WTC11 (cell line): Measurements from ENCODE around the gene KIAA1755.

Source experiments
- ARID4B ChIP-seq: sonication (generic); formaldehyde crosslinking; IDR thresholded peaks from 2 replicates; pipeline ENCODE4 v1.8.0; 2023; ENCODE audit warnings: missing genetic modification reagents, mild to moderate bottlenecking, borderline replicate concordance
- ATF3 ChIP-seq: sonication (generic); formaldehyde crosslinking; conservative IDR thresholded peaks from 2 replicates; pipeline ENCODE4 v1.8.1; 2022; ENCODE audit warnings: mild to moderate bottlenecking, missing genetic modification reagents
- E2F5 ChIP-seq: sonication (generic); formaldehyde crosslinking; IDR thresholded peaks from 2 replicates; pipeline ENCODE4 v1.8.1; 2022; ENCODE audit warnings: mild to moderate bottlenecking, moderate library complexity, missing genetic modification reagents
- FOXJ3 ChIP-seq: sonication (generic); formaldehyde crosslinking; IDR thresholded peaks from 2 replicates; pipeline ENCODE4 v1.9.0; 2021; ENCODE audit warnings: missing genetic modification reagents, mild to moderate bottlenecking, borderline replicate concordance
- KAT7 ChIP-seq: sonication (generic); formaldehyde crosslinking; IDR thresholded peaks from 2 replicates; pipeline ENCODE4 v1.8.1; 2023; ENCODE audit warnings: missing genetic modification reagents, mild to moderate bottlenecking, borderline replicate concordance
- NR2C2 ChIP-seq: sonication (generic); formaldehyde crosslinking; IDR thresholded peaks from 2 replicates; pipeline ENCODE4 v1.8.0; 2022; ENCODE audit warnings: mild to moderate bottlenecking, missing genetic modification reagents
- ZNF281 ChIP-seq: sonication (generic); formaldehyde crosslinking; IDR thresholded peaks from 2 replicates; pipeline ENCODE4 v1.8.0; 2023; ENCODE audit warnings: mild to moderate bottlenecking, missing genetic modification reagents
- ZNF671 ChIP-seq: fragments of 250-450 bp; sonication (Bioruptor Pico); IDR thresholded peaks from 2 replicates; pipeline ENCODE4 v1.8.0; 2021; ENCODE audit warnings: mild to moderate bottlenecking
- ZSCAN18 ChIP-seq: fragments of 250-450 bp; sonication (Bioruptor Pico); IDR thresholded peaks from 2 replicates; pipeline ENCODE4 v2.1.2; 2022; ENCODE audit warnings: mild to moderate bottlenecking, moderate library complexity

GRCh38 chr20:38241201-38241600 lies 19.3 kb downstream of the KIAA1755 start:
- TF ChIP-seq ZNF671 (CRISPR knock-in tag) (no peak), E2F5 (CRISPR knock-in tag) (no peak), ARID4B (CRISPR knock-in tag) (no peak), FOXJ3 (no peak), KAT7 (no peak), ZNF281 (CRISPR knock-in tag) (no peak), NR2C2 (no peak), ZSCAN18 (no peak), ATF3 (CRISPR knock-in tag) (no peak)
